Stimulated activated CD4-positive, alpha-beta T cell treated with anti-CD3 and anti-CD28 coated beads, Interleukin-1b, Interleukin-23, amount 100 ng/mL, for 24 hours (primary cell): ENCODE results near the gene FAM9C.
"Not testable (repeated sequence)": the region's sequence is repeated elsewhere in the genome, so short reads cannot be mapped to it uniquely, and the experiment has no call there.

Experiments
- DNase-seq, 4 experiments: peaks; one replicate each; pipeline ENCODE4 v3.0.0-alpha.2; 2020; ENCODE audit warnings: low read depth in 4 of 4, low spot score in 1 of 4

FAM9C gene

DNA sequence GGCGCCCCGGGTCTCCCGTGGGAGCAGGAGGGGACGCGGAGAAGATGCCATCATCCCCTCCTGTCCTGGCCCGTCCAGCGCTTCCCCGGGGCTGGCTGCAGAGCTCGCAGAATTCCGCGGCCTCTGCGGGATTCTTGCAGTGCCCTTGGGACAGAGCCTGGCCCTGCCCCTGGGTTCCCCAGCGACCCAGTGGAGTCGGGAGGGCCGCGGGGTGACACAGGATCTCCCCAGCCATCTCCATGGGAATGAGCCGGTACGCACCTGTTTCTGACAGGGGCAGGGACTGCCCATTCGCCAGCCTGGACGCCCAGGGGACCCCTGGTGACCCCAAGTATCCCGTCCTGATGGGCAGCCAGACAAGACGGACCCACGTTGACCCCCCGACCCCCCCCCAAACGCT is 482 bp downstream of the FAM9C start:
- DNase-seq: no peak

DNA sequence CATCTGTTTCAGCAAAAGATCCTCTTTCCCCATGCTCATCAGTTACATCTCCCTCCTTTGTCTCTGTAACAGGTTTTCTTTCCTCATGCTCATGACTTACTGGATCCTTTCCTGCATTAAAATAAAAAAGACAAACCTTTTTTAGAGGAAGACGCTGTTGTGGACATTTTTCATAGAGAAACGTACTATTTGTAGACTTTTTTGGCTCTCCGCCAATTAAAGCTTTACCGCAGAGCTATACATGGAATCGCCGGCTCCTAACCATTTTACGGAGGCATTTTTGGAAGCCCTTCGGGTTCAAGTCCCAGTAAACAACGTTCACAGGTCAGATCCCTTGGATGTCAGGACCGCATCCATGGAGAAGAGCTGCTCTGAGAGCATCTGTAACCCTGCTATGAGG is 1.3 kb downstream of the FAM9C start:
- no peak for DNase-seq

DNA sequence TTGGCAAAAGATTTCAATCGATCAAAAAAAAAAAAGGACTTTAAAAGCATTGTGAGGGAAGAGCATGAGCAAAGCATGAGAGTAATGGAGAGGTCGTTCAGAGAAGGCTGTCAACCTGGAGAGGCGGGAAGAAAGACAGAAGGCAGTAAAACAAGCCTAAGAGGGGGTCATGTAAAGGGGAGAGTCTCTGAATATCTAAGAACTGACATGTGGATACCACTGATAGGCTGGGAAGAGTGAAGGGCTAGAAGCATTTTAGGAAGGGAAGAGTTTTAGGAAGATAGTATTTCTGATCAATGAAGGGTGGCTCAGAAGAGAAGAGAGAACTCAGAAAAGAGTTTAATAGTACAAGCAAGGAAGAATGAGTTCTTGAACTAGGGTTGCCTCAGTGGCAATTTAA is 7.5 kb downstream of the FAM9C start:
- no peak for DNase-seq

GRCh38 chrX:13033193-13033592 is 11.2 kb downstream of the FAM9C start:
- DNase-seq: no peak

- no peak for DNase-seq
These were observed 14.3 kb downstream of the FAM9C start for GRCh38 chrX:13029887-13030771.

- DNase-seq: no peak
These were observed 14.9 kb downstream of the FAM9C start for GRCh38 chrX:13029637-13029886.

GRCh38 chrX:13028871-13029636 is 15.4 kb downstream of the FAM9C start:
- no peak for DNase-seq

GRCh38 chrX:13026877-13027652 is 17.4 kb downstream of the FAM9C start:
- DNase-seq: no peak

GRCh38 chrX:13024986-13025385 is 19.4 kb downstream of the FAM9C start:
- DNase-seq: no peak

DNA sequence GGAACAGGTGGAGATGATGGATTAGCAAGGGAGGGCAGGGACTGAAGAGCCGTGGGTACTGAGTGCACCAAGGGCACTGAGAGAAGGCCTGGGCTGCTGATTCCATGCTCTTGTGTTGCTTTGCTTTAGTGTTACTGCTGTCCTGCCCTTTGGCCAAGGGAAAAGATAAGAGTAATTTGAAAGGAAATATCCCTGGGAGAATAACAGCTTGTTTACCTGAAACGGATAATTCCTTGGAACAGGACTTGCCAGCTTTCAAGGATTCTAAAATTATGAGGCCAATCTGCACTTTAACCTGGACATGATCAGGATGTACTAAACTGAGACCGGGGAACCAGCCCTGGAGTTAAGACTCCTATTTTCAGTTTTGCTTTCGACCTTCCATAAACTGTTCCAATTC is 20.4 kb downstream of the FAM9C start:
- no peak for DNase-seq

DNA sequence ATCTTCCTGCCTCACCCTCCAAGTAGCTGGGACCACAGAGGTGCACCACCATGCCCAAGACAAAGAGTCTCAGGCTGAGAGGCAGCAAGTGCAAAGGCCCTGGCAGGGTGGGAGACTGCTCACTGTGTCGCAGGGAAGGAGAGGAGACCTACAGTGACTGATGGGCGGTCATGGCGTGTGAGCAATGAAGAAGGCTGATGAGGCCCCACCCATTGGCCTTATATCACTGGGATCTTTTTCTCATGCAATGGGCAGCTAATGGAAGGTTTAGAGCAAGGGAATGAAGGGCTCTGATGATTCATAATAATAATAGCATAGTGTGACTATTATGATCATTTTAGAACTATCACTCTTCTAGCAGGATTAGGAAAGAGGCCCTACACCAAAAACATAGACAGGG is 20.9 kb downstream of the FAM9C start:
- no peak for DNase-seq

DNA sequence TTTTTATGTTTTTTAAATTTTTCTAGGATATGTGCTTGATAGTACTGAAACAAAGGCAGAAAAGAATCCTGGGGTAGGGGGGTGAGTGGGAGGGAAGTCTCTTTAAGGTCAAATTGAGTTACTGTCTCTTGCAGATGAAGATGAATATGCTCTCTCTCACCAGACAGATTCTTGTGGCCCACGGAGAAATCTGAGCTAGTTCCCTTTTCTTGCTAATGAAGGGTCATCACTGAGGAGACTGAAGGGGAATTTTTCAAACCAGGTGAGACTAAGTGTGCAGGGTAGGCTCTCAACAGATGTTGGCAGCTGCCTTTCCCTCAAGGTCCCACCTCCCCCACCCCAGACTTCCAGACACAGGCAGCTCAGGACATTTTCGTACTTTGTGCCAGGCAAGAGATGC is 21.5 kb downstream of the FAM9C start:
- DNase-seq: no peak

GRCh38 chrX:13016731-13017130 is 27.7 kb downstream of the FAM9C start:
- not testable (repeated sequence) for DNase-seq

GRCh38 chrX:13015536-13016236 is 28.7 kb downstream of the FAM9C start:
- no peak for DNase-seq

DNA sequence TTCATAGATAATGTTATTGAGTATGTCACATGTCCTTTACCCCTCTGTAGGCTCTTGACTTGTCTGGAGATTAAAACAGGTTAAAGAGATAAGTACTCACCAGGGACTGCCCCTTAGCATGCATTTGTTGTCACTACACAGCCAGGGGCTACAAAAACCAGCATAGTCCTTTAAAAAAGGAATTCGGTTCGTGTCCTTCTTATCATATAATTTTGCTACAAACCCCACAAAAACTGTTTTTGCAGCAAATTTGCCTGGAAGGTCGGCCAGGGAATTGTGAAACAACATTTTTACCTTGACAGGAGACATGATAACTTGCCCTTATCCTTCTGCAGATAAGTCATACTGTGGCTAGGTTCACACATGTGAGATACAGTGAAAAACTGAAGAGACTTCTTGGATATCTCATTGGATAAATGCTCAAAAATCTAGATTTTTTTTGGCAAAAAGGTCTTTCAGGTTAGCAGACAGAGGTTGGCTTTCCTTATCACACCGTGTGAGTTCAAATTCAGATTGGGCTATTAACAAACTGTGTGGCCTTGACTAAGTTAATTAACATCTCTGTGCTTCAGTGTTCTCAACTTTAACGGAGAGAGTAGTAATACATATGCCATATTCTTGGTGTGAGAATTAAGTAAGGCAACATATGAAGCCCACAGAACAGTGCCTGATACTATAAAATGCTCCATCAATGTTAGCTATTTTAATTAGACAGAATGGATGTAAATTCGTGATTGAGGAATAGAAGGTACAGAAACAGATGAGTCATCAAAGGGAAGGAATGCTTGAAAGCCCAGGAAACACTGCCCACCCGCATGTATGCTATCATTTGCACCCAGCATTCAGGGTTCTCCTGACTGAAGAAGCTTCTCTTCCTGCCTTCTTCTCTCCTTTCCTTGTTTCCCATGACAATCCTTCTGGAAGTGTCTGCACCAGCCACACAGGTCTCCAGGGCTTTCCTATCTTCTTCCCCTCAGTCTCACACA is 30.0 kb downstream of the FAM9C start:
- DNase-seq: no peak

GRCh38 chrX:13013363-13014110 is 30.9 kb downstream of the FAM9C start:
- DNase-seq: no peak

DNA sequence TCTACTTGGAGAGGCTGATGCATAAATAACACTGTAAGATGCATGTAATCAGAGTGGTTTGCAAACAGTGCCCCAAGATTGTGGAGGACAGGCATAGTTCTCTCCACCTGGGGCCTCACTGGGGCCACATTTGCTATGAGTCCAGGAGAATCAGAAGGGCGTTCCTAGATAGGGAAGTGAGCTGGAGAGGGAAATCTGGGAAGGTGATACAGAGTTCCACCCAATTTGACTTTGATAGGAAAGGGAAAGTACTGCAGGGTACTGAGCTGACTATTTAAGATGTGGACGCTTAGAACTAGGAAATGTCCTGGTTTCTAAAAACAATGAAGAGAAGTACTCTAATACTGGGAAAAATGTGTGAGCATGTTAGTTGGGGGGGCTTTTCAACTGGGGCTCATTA is 33.9 kb downstream of the FAM9C start:
- no peak for DNase-seq

GRCh38 chrX:13009844-13010243 is 34.6 kb downstream of the FAM9C start:
- DNase-seq: no peak

DNA sequence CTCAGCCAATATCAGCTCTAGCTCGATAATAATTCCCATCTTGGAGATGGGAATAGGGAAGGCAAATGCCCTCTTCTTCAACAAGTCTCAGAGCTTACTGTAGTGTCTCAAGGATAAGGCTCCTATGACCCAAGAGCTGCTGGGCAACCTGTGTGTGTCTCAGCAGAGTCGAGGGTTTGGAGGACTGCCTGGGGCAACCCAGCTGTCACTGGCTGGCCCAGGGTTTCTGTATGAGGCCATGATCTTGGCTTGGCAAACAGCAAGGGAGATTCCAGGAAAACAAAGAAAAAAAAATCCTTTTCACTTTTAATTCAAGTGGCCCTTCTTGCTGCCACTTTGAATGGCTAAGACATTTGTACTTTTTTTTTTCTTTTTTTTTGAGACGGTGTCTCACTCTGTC is 35.1 kb downstream of the FAM9C start:
- DNase-seq: no peak
